Measurements from ENCODE around the gene DTNA. TPM values are rescaled to one million over a fixed set of nuclear protein-coding genes. Genes with fewer than 3 reads are reported as not detected.
"Not testable (repeated sequence)": the region's sequence is repeated elsewhere in the genome, so short reads cannot be mapped to it uniquely, and the experiment has no call there.

DTNA gene
- total RNA-seq, 4 donors from 2014 or later = 110 to 254 (median 204) TPM

DNA sequence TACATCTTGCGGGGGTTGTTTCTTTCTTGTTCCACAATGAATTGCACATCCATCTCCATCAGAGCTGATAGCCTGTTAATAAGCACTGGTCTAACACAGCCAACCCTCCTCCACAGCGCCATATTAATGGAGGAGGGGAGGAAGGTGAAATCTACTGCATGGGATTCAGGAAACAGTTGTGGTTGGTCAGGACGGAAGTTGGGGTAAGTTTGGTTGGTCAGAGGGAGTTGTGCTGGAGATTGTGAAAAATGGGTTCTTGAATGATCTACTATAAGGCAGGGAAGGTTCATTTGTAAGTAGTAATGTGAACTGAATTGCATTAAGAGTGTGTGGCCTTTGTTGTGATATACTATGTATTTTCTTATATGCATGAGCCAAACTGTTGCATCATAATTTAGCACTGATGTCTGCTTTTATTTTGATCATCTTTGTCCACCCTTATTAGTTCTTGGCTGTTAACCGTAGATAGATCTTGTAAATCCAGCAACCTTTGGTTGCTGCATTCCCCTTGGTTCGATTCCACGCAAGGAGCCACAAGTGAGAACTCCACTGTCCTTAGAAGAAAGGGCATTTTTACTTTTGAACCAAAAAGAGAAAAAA, 180.5 kb downstream of the DTNA start:
- H3K4me1 ChIP-seq = no peaks in the 10 kb centered on the region
- no peak overlapping the region for H3K27ac ChIP-seq
- H3K9me3 ChIP-seq = no peaks in the 10 kb centered on the region
- 73 to 88% methylated on average over 5 to 6 of the region's 6 CpGs for WGBS, 2 donors (ENCODE audit: low coverage in 1 of 2)
- peaks cover 0 to 74% of the 10 kb centered on the region in 2 donors for H3K36me3 ChIP-seq
- no peaks in the 10 kb centered on the region for H3K27me3 ChIP-seq
- ATAC-seq = no peak
- H3K4me3 ChIP-seq = no peak overlapping the region
- TF ChIP-seq POLR2A (IDR thresholded peaks at IDR 0.05) = no peak
- no peak for TF ChIP-seq POLR2AphosphoS5 (IDR thresholded peaks at IDR 0.05)
- TF ChIP-seq, protein P1, sequence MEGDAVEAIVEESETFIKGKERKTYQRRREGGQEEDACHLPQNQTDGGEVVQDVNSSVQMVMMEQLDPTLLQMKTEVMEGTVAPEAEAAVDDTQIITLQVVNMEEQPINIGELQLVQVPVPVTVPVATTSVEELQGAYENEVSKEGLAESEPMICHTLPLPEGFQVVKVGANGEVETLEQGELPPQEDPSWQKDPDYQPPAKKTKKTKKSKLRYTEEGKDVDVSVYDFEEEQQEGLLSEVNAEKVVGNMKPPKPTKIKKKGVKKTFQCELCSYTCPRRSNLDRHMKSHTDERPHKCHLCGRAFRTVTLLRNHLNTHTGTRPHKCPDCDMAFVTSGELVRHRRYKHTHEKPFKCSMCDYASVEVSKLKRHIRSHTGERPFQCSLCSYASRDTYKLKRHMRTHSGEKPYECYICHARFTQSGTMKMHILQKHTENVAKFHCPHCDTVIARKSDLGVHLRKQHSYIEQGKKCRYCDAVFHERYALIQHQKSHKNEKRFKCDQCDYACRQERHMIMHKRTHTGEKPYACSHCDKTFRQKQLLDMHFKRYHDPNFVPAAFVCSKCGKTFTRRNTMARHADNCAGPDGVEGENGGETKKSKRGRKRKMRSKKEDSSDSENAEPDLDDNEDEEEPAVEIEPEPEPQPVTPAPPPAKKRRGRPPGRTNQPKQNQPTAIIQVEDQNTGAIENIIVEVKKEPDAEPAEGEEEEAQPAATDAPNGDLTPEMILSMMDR (IDR thresholded peaks at IDR 0.05) = no peak
- TF ChIP-seq EP300 (IDR thresholded peaks at IDR 0.05) = no peak

DNA sequence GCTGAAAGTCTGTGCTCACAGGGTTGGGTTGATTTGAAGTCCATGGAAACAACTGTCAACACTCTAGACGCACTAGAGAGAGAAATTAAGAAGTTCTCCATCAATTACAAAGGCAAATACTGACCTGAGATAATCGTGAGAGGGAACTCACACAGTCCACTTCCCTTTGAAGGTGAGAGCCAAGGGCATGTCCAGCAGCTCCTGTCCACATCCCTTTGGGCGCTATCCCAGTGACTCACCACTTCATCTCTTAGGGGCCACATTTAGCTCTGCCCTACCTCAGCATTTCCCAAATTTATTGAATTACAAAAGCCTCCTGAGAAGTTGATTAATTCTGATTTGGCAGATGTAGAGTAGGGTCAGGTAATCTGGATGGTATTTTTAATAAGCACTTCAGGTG, 182.3 kb downstream of the DTNA start:
- no peak for TF ChIP-seq POLR2A (IDR thresholded peaks at IDR 0.05)
- no peak for TF ChIP-seq POLR2AphosphoS5 (IDR thresholded peaks at IDR 0.05)
- TF ChIP-seq, protein P1 (IDR thresholded peaks at IDR 0.05) = no peak

DNA sequence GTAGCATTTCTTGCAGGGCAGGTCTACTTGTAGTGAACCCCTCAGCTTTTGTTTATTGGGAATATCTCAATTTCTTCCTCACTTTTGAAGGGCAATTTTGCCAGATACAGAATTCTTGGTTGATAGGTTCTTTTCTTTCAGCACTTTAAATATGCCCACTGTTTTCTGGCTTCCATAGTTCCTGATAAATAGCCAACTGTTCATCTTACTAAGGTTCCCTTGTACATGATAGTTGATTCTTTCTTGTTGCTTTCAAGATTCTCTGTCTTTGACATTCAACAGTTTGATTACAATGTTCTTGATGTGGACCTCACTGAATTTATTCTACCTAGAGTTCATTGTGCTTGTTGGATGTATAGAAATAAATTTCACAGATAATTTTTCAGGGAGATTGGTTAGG, 183.1 kb downstream of the DTNA start:
- Histone ChIP-seq H3K36me3 (peaks cover 0 to 48% of the 10 kb centered on the region in 2 donors), H3K9me3 (no peaks in the 10 kb centered on the region), H3K27me3 (no peaks in the 10 kb centered on the region), H3K4me1 (no peaks in the 10 kb centered on the region), H3K4me3 (no peak overlapping the region), H3K27ac (no peak overlapping the region)
- no peak for ATAC-seq
- TF ChIP-seq EP300 (IDR thresholded peaks at IDR 0.05) = no peak
- TF ChIP-seq POLR2AphosphoS5 (IDR thresholded peaks at IDR 0.05) = no peak
- no peak for TF ChIP-seq POLR2A (IDR thresholded peaks at IDR 0.05)
- TF ChIP-seq, protein P1 (IDR thresholded peaks at IDR 0.05) = no peak

More for the DNA sequence above, 182.3 kb downstream of the DTNA start:
- Histone ChIP-seq H3K4me3 (no peak overlapping the region), H3K27me3 (no peaks in the 10 kb centered on the region), H3K27ac (no peak overlapping the region), H3K9me3 (no peaks in the 10 kb centered on the region), H3K4me1 (no peaks in the 10 kb centered on the region), H3K36me3 (peaks cover 0 to 56% of the 10 kb centered on the region in 2 donors)
- no peak for ATAC-seq
- WGBS, 2 donors (ENCODE audit: low coverage in 1 of 2) = 50 to 58% methylated on average over 2 of the region's 3 CpGs

DNA sequence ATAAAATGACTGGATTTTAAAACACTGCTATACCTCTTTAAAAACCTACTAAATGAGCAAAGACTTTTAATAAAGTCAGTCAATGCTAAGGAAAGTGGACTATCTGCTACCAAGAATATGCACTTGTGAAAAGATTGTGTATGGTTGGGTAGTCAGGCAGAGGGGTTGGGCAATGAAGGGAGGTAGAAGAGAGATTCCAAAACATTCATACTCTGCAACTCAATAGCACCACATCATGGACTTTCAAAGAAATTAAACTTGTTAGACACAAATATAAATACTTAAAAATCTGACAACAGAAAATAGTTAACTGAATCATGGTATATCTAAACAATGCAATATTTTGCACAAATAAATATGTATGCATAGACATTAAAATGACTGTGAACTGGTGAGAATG, 191.2 kb downstream of the DTNA start:
- no peak overlapping the region for H3K27ac ChIP-seq
- no peak for ATAC-seq

DNA sequence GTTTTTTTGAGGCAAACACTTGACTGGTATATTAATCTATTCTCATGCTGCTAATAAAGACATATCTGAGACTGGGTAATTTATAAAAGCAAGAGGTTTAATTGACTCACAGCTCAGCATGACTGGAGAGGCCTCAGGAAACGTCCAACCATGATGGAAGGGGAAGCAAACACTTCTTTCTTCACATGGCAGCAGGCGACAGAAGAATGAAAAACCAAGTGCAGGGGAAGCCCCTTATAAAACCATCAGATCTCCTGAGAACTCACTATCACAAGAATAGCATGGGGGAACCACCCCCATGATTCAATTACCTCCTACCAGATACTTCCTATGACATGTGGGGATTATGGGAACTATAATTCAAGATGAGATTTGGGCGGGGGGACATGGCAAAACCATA, 194.9 kb downstream of the DTNA start:
- Histone ChIP-seq H3K36me3 (no peaks in the 10 kb centered on the region), H3K4me1 (peaks cover 0 to 11% (median 6%) of the 10 kb centered on the region in 3 donors), H3K27me3 (no peaks in the 10 kb centered on the region), H3K9me3 (no peaks in the 10 kb centered on the region), H3K27ac (no peak overlapping the region), H3K4me3 (no peak overlapping the region)
- no peak for TF ChIP-seq POLR2A (IDR thresholded peaks at IDR 0.05)
- TF ChIP-seq, protein P1 (IDR thresholded peaks at IDR 0.05) = no peak
- TF ChIP-seq POLR2AphosphoS5 (IDR thresholded peaks at IDR 0.05) = no peak
- no peak for TF ChIP-seq EP300 (IDR thresholded peaks at IDR 0.05)
- WGBS, 2 donors (ENCODE audit: low coverage in 1 of 2) = 59 to 100% methylated on average over 2 to 3 of the region's 3 CpGs
- ATAC-seq = no peak

More for the DNA sequence above, 191.2 kb downstream of the DTNA start:
- H3K9me3 ChIP-seq = no peaks in the 10 kb centered on the region
- H3K27me3 ChIP-seq = no peaks in the 10 kb centered on the region
- no peak overlapping the region for H3K4me3 ChIP-seq
- H3K36me3 ChIP-seq = no peaks in the 10 kb centered on the region
- TF ChIP-seq, protein P1 (IDR thresholded peaks at IDR 0.05) = peak in 1 of 4 experiments; percentile 8
- TF ChIP-seq EP300 (IDR thresholded peaks at IDR 0.05) = no peak
- no peaks in the 10 kb centered on the region for H3K4me1 ChIP-seq

DNA sequence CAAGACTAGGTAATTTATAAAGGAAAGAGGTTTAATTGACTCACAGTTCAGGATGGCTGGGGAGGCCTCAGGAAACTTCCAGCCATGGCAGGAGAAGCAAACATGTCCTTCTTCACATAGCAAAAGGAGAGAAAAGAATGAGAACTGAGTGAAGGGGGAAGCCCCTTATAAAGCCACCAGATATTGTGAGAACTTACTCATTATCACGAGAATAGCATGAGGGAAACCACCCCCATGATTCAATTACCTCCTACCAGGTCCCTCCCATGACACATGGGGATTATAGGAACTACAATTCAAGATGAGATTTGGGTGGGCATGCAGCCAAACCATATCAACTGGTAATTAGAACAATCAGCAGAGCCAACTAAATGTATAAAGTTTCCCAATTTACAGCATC, 196.9 kb downstream of the DTNA start:
- WGBS, 2 donors (ENCODE audit: low coverage in 1 of 2) = 80% methylated on average over 1 of the region's 1 CpG; no CpG with 5 or more reads in 1 of the 2 donors
- not testable (repeated sequence) for H3K27ac ChIP-seq, H3K27me3 ChIP-seq, H3K4me3 ChIP-seq, H3K9me3 ChIP-seq, H3K36me3 ChIP-seq, ATAC-seq
- H3K4me1 ChIP-seq = peaks cover 2 to 18% (median 6%) of the 10 kb centered on the region in 3 donors

All from gastroesophageal sphincter (tissue), 4 donors.